Stimulated activated CD4-positive, alpha-beta T cell treated with anti-CD3 and anti-CD28 coated beads, Interleukin-4, amount 100 ng/mL, for 48 hours (primary cell): ENCODE measurements around the gene BAZ1B.
"Not testable (repeated sequence)": the region's sequence is repeated elsewhere in the genome, so short reads cannot be mapped to it uniquely, and the experiment has no call there.

Experiments used
- DNase-seq, 2 donors: peaks; one replicate each; pipeline ENCODE4 v3.0.0-alpha.2; 2020; ENCODE audit warnings: low read depth in 2 of 2

BAZ1B gene

GRCh38 chr7:73522105-73522872 is at the start of gene BAZ1B:
BAZ1B (minus strand) TSS chr7:73522293; CDS start chr7:73521933, 360 bp downstream.
- peak; percentile 94 to 97 for DNase-seq

DNA sequence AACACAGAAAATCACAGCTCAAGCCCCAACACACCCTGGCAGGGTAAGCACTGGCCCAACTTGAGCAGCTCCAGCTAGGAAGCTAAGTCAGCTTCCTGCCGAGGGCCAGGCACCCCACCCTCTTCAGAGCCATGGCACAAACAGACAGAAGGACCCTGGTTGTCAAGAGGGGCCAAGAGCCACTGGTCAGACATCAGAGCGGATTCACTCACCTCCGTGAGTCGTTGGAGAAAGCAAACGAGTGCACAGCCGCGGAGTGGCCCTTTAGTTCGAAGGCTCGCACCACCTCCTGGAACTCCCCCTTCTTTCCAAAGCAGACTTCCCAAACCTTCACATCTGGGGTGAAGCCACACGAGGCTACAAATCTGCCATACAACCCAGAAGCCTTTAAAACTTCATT is 48.9 kb upstream of the BAZ1B start:
- no peak for DNase-seq

- no peak for DNase-seq
Observed at GRCh38 chr7:73570521-73570920, 48.4 kb upstream of the BAZ1B start.

- no peak for DNase-seq
Observed at GRCh38 chr7:73569042-73569608, 47.0 kb upstream of the BAZ1B start.

GRCh38 chr7:73567846-73568685 is 46.0 kb upstream of the BAZ1B start:
- DNase-seq: no peak

DNA sequence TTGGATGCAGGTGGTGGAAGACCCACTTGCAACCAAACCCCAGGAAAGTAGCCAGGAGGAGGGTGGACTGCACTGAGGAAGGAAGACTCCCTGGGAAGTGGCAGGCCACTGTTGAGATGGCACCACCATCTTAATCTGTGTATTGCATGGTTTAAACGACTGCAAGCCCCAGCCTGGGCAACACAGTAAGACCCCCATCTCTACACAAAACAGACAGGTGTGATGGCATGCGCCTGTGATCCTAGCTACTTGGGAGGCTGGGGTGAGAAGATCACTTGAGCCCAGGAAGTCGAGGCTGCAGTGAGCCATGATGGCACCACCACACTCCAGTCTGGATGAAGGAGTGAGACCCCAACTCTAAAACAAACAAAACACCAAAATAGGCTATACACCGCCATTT is 45.0 kb upstream of the BAZ1B start:
- DNase-seq: no peak

DNA sequence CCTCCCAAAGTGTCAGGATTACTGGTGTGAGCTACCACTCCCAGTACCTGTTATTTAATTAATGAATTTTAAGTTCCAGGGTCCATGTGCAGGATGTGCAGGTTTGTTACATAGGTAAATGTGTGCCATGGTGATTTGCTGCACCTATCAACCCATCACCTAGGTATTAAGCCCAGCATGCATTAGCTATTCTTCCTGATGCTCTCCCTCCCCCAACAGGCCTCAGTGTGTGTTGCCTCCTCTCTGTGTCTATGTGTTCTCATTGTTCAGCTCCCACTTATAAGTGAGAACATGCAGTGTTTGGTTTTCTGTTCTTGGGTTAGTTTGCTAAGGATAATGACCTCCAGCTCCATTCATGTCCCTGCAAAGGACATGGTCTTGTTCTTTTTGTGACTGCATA is 44.3 kb upstream of the BAZ1B start:
- DNase-seq: not testable (repeated sequence)

DNA sequence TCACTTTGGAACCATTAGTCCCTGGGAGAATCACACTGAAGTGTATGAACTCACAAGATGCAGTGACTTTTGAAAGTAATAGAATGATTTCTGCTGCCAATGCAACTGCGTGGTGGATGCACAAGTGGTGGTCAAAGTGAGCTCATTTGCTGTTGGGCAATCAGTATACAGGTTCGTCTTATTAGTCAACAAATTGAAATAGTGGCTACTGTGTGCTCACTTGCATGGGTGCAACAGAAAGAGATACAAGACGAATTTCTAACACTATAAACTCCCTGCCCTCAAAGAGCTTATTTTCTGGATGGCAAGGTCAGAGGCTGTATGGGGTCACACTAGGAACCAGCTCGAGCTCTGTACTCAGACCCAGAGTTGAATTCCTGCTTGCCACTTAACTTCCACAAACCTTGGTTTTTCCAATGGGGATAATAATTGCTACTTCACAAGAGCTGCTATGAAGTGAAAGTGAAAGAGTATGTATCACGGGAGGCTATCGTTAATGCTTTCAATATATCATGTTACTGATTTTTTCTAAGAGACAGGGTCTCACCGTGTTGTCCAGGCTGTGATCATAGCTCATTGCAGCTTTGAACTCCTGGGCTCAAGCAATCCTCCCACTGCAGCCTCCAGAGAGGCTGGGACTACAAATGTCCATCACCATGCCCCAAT is 43.7 kb upstream of the BAZ1B start:
- no peak for DNase-seq

DNA sequence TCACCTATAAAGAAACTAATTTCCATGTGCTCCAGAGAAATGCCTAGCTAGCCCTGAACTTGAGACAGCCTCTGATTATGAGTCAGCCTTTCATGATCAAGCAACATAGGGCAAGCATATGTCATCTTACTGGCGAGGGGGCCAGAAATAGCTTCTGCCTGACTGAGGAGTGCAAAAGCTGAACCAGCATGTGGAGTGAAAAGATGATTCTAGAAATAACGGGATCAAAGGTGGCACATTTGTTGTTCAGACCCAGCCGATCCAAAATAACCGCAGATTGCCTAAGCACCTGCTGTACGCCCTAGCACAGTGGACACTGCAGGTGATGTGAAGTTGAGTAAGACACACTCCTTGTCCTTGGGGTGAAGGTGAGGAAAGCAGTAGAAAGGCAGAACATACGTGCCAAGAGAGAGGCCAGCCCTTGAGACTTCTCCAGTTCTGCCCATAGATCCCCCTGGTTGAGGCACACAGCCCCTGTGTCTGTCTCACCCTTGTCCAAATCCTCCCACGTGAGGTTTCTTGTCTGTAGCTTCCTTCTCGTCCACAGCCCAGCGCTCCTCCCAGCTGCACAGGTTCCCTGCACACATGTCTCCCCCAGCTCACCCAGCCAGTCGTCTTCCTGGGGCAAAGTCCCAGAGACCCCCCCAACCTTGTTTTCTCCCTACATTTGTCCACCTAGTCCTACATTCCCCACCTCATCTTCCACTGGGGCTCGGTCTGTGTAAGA is 38.2 kb upstream of the BAZ1B start:
- DNase-seq: no peak

- peak; percentile 59 to 66 for DNase-seq
Observed at GRCh38 chr7:73557397-73558257, 35.5 kb upstream of the BAZ1B start, which contains the start of gene BCL7B. BCL7B (minus strand) TSS chr7:73557690; CDS start chr7:73557578, 112 bp downstream.

- DNase-seq: peak; percentile 82 to 92
Observed at GRCh38 chr7:73557108-73557396, 35.0 kb upstream of the BAZ1B start.

GRCh38 chr7:73556208-73557107 is 34.4 kb upstream of the BAZ1B start:
- no peak for DNase-seq

GRCh38 chr7:73555411-73555982 is 33.4 kb upstream of the BAZ1B start:
- DNase-seq: no peak

GRCh38 chr7:73550093-73550492 is 28.0 kb upstream of the BAZ1B start:
- not testable (repeated sequence) for DNase-seq

DNA sequence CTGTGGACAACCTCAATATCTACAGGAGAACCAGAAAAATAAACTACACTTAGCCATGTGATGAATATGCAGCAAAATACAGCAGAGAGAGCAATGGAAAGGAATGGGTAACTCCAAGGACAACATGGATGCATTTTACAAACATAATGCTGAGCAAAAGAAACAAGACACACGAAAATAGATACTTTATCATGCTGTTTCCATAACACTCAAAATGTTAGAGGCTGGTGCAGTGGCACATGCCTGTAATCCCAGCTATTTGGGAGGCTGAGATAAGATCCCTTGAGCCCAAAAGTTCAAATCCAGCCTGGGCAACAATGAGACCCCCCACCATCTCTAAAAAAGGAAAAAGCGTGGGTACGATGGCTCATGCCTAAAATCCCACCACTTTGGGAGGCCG is 27.1 kb upstream of the BAZ1B start:
- no peak for DNase-seq

DNA sequence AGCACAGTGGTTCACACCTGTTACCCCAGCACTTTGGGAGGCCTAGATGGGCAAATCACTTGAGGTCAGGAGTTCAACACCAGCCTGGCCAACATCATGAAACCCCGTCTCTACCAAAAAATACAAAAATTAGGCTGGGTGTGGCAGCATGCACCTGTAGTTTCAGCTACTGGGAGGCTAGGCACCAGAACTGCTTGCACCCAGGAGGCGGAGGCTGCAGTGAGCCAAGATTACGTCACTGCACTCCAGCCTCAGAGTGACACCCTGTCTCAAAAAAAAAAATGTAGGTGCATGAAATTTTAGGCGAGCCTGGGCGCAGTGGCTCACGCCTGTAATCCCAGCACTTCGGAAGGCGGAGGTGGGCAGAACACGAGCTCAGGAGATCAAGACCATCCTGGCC is 25.7 kb upstream of the BAZ1B start:
- DNase-seq: no peak

DNA sequence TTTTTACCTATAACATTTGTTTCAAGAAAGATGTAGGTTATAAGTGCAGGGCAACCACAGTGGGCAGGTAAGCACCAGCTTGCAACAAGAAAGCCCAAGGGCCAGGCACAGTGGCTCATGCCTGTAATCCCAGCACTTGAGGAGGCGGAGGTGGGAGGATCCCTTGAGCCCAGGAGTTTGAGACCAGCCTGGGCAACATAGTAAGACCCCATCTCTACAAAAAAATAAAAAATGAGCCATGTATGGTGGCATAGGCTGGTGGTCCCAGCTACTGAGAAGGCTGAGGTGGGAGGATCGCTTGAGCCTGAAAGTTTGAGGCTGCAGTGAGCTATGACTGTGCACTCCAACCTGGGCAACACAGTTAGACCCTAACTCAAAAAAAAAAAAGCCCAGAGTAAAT is 22.6 kb upstream of the BAZ1B start:
- DNase-seq: no peak

GRCh38 chr7:73541722-73542121 is 19.6 kb upstream of the BAZ1B start:
- no peak for DNase-seq

GRCh38 chr7:73539709-73540108 is 17.6 kb upstream of the BAZ1B start:
- no peak for DNase-seq
